Measurements from ENCODE around the gene FKBP10. TPM values are rescaled to one million over a fixed set of nuclear protein-coding genes. Genes with fewer than 3 reads are reported as not detected.

The FKBP10 gene
- total and polyA plus RNA-seq, 10 of the 15 experiments (the other 5 are each of a cell fraction or from before 2014, with no cell fraction given): 0.02 to 4.7 (median 1.8) TPM

- Histone ChIP-seq H3K4me1 (ENCODE audit: control insufficient read depth, insufficient read depth, low read length) (peaks cover 3% of the 10 kb centered on the region), H3K4me2 (ENCODE audit: control insufficient read depth, insufficient read depth) (no peak overlapping the region), H3K27me3 (replicated peaks in 1 of 2; ENCODE audit: control insufficient read depth in 2 of 2, insufficient read depth in 2 of 2, low read length in 1 of 2) (no peaks in the 10 kb centered on the region), H3K36me3 (ENCODE audit: control insufficient read depth in 2 of 2, insufficient read depth in 2 of 2, low read length in 1 of 2) (peaks cover 0 to 3% of the 10 kb centered on the region in 2 experiments; a peak in 1 of 4 replicates), H4K20me1 (ENCODE audit: control insufficient read depth, insufficient read depth) (no peaks in the 10 kb centered on the region), H2AFZ (ENCODE audit: control insufficient read depth, low read depth, low read length) (no peak overlapping the region), H3K9ac (ENCODE audit: control insufficient read depth, insufficient read depth, low read length) (no peak overlapping the region), H3K27ac (ENCODE audit: control insufficient read depth, insufficient read depth) (no peak overlapping the region), H3K4me3 (no peak overlapping the region), H3K79me2 (ENCODE audit: control insufficient read depth, insufficient read depth, low read length) (no peaks in the 10 kb centered on the region), H3K9me3 (replicated peaks; ENCODE audit: control insufficient read depth, insufficient read depth, low read length) (no peaks in the 10 kb centered on the region)
- ChIA-PET POLR2A (no interaction called here), RAD21 (ENCODE audit: unreplicated experiment) (no interaction called here), SMC1A (ENCODE audit: uncharacterized antibody, unreplicated experiment) (no interaction called here), CTCF (no interaction called here)
- FAIRE-seq: no peak
- WGBS (ENCODE audit: insufficient coverage, insufficient replicate concordance, low lambda C conversion rate, missing lambda C conversion rate): 69% methylated on average over 7 of the region's 7 CpGs
- TF ChIP-seq POU2F2 (IDR thresholded peaks at IDR 0.05; ENCODE audit: borderline replicate concordance, low read depth, low read length) (no peak), TBL1XR1 (IDR thresholded peaks at IDR 0.05; ENCODE audit: low read depth, low read length) (no peak), CEBPB (IDR thresholded peaks at IDR 0.05; ENCODE audit: borderline replicate concordance in 1 of 2, low read depth in 2 of 2, low read length in 2 of 2) (no peak), ZNF592 (IDR thresholded peaks at IDR 0.05) (no peak), USF2 (IDR thresholded peaks at IDR 0.05; ENCODE audit: borderline replicate concordance, low read depth, low read length) (no peak), POLR2A (IDR thresholded peaks at IDR 0.05; ENCODE audit: low read depth, low read length) (no peak)
- intact Hi-C loops (cut with micrococcal nuclease; ENCODE audit: unreplicated experiment) (no loop called here), in situ Hi-C loops (cut with MboI) (no loop called here)
- DNase-seq (ENCODE audit: low read depth, low spot score): no peak
- BruUV-seq (replicated peaks): no TSS peak
- no peak for ATAC-seq
Observed at GRCh38 chr17:41824086-41824485, 11.3 kb downstream of the FKBP10 start.

Measured in GM12878 (cell line).